Psoas muscle (tissue), 8 donors: ENCODE data around the gene ENSA. TPM values are rescaled to one million over a fixed set of nuclear protein-coding genes. Genes with fewer than 3 reads are reported as not detected.
A peak's percentile ranks its signal among the peaks of the same experiment; 100 is the strongest.

Experiments
- ATAC-seq, 4 donors: fragments of 200-7000 bp; cut with Tn5 transposase; one replicate each; pipeline ENCODE4 v1.9.1; 2020; ENCODE audit warnings: moderate library complexity in 3 of 4, mild to moderate bottlenecking in 2 of 4
- DNase-seq, 2 donors: peaks; one replicate each; pipeline ENCODE4 v3.0.0-alpha.2; 2020
- H3K27ac ChIP-seq: fragments of 200-600 bp; one replicate; pipeline ENCODE4 v1.8.0; 2022
- H3K27me3 ChIP-seq, 3 donors: fragments of 200-600 bp in 1 of 3; one replicate each; pipeline versions ENCODE4 v1.6.1 to v1.8.0; 2013 to 2022; ENCODE audit warnings: low read length in 2 of 3, mild to moderate bottlenecking in 2 of 3, moderate library complexity in 1 of 3; ENCODE audit not compliant: insufficient read depth in 3 of 3
- H3K36me3 ChIP-seq, 2 donors: fragments of 200-600 bp in 1 of 2; one replicate each; pipeline versions ENCODE4 v1.6.1 to v1.8.0; 2013 to 2022; ENCODE audit warnings: low read depth in 1 of 2, mild to moderate bottlenecking in 1 of 2, moderate library complexity in 1 of 2; ENCODE audit not compliant: insufficient read depth in 1 of 2
- H3K4me1 ChIP-seq: fragments of 200-600 bp; one replicate; pipeline ENCODE4 v1.8.0; 2022
- H3K4me3 ChIP-seq: fragments of 200-600 bp; one replicate; pipeline ENCODE4 v1.8.0; 2022; ENCODE audit warnings: mild to moderate bottlenecking
- H3K9me3 ChIP-seq: fragments of 200-600 bp; one replicate; pipeline ENCODE4 v1.8.0; 2022
- CTCF ChIP-seq: fragments of 200-600 bp; IDR thresholded peaks from one replicate; pipeline ENCODE4 v1.8.0; 2022; ENCODE audit warnings: antibody characterized with exemption
- WGBS, 3 donors: extraction: QIAGEN DNeasy Blood & Tissue Kit; methylation state at CpG; one replicate each; pipeline versions ENCODE4 v1.1.6 to v1.1.7; 2013; 5-methylcytosine and 5-hydroxymethylcytosine counted together
- intact Hi-C, 2 donors: fragments of 100-400 bp; cut with DNase I; formaldehyde crosslinking; loops; one replicate each; pipeline versions ENCODE4 v1.11.0 to v1.14.2; 2022
- polyA plus RNA-seq, 3 donors: library from polyadenylated mRNA; stranded (reverse); fragments of 200-250 nt; gene quantifications; one replicate each; pipeline ENCODE4 v1.2.3, GENCODE V29; 2013
- total RNA-seq, 4 donors: library from RNA; stranded (reverse); fragmentation: NEBNext Ultra II Directional in 2 of 4; extraction: Animal tissue kit (Norgen Biotek cat#: 25700) in 2 of 4; gene quantifications; one replicate each; pipeline versions ENCODE4 v1.2.1 to v1.2.4, GENCODE V29; 2021 to 2023
- donor health status: healthy with polysubstance abuse.
- donor health status: DM: no; HTN: no; CAD: no; lungs with moderate emphysema.
- donor health status: Bipolar disorder and iron deficiency.
- donor health status: healthy.
- donor health status: DM: yes; HTN: yes; CAD: no.
- donor health status: DM: no; HTN: no; CAD: no.
- donor health status: DM: no; HTN: no; CAD: no.
- donor health status: DM: yes; HTN: yes; CAD: no.

ENSA gene
- total and polyA plus RNA-seq, 7 donors: 76.7 to 199 (median 160) TPM

GRCh38 chr1:150579945-150580642 lies 49.3 kb downstream of the ENSA start:
- TF ChIP-seq CTCF: no peak
- intact Hi-C loops: loop anchor here (1.0 to 5.0 kb wide), 3 partner anchors 19 to 42 kb away; no protein-coding TSS in a partner anchor
- no peak for DNase-seq
- Histone ChIP-seq H3K36me3 (peaks cover 10 to 33% of the 10 kb centered on the region in 2 donors), H3K27me3 (no peaks in the 10 kb centered on the region), H3K4me1 (peaks cover 10% of the 10 kb centered on the region), H3K4me3 (peak overlapping the region; percentile 92), H3K27ac (peak overlapping the region; percentile 100), H3K9me3 (no peaks in the 10 kb centered on the region)
- WGBS, 3 donors: 53 to 65% (median 61%) methylated on average over 15 of the region's 15 CpGs
- peak in 2 of 4 donors; percentile 0 to 7 for ATAC-seq

- Histone ChIP-seq H3K36me3 (peaks cover 14 to 41% of the 10 kb centered on the region in 2 donors), H3K4me1 (peaks cover 18% of the 10 kb centered on the region), H3K27me3 (no peaks in the 10 kb centered on the region), H3K9me3 (no peaks in the 10 kb centered on the region), H3K4me3 (peak within 1 kb of the TSS; percentile 92), H3K27ac (peak within 1 kb of the TSS; percentile 100)
- intact Hi-C loops: loop anchor here (1.0 to 5.0 kb wide), 3 partner anchors 18 to 43 kb away; no protein-coding TSS in a partner anchor
- ATAC-seq: peak; percentile 77 to 84 (median 81)
- DNase-seq: peak; percentile 92 to 97
- no peak for TF ChIP-seq CTCF
- WGBS, 3 donors: 0% methylated on average over 73 to 94 of the region's 94 CpGs
Measured at GRCh38 chr1:150579110-150579944, 50.1 kb downstream of the ENSA start, which contains the start of gene MCL1. Gene MCL1, minus strand, starts transcription at chr1:150579610. Its CDS starts 80 bp downstream, at chr1:150579530.

- Histone ChIP-seq H3K36me3 (peaks cover 14 to 49% of the 10 kb centered on the region in 2 donors), H3K27ac (peak overlapping the region; percentile 100), H3K27me3 (no peaks in the 10 kb centered on the region), H3K4me3 (peak overlapping the region; percentile 92), H3K9me3 (no peaks in the 10 kb centered on the region), H3K4me1 (peaks cover 26% of the 10 kb centered on the region)
- TF ChIP-seq CTCF: no peak
- intact Hi-C loops: loop anchor here (1.0 to 5.0 kb wide), 3 partner anchors 17 to 44 kb away; no protein-coding TSS in a partner anchor
- ATAC-seq (peak; percentile 36 to 64 (median 56)), DNase-seq (peak; percentile 66 to 84)
- 0% methylated on average over 50 of the region's 50 CpGs for WGBS, 3 donors
Measured at GRCh38 chr1:150578272-150579109, 50.9 kb downstream of the ENSA start.

GRCh38 chr1:150577557-150578271 lies 51.7 kb downstream of the ENSA start:
- WGBS, 3 donors: 0 to 1% (median 0%) methylated on average over 11 of the region's 11 CpGs
- Histone ChIP-seq H3K36me3 (peaks cover 18 to 57% of the 10 kb centered on the region in 2 donors), H3K4me3 (peak overlapping the region; percentile 92), H3K4me1 (peaks cover 34% of the 10 kb centered on the region), H3K27me3 (no peaks in the 10 kb centered on the region), H3K27ac (peak overlapping the region; percentile 100), H3K9me3 (no peaks in the 10 kb centered on the region)
- intact Hi-C loops: loop anchor here (2.0 to 5.0 kb wide), 2 partner anchors 17 to 45 kb away; no protein-coding TSS in a partner anchor
- no peak for ATAC-seq
- TF ChIP-seq CTCF: no peak
- no peak for DNase-seq
